Activated naive CD8-positive, alpha-beta T cell treated with anti-CD3 and anti-CD28 coated beads, Interleukin-2, amount 10 ng/mL, durations not matched to agents 7 days and 5 days (primary cell): ENCODE results near the gene DELE1. TPM values are rescaled to one million over a fixed set of nuclear protein-coding genes. Genes with fewer than 3 reads are reported as not detected.
"Not testable (repeated sequence)": the region's sequence is repeated elsewhere in the genome, so short reads cannot be mapped to it uniquely, and the experiment has no call there.

Experiments used
- ATAC-seq: fragments of 150-1000 bp; cut with Tn5 transposase; one replicate; pipeline ENCODE4 v1.10.0; 2021; ENCODE audit warnings: low read depth, moderate library complexity
- POLR2A ChIA-PET: fragments of 350-600 bp; sonication (Branson Sonifier 250); formaldehyde crosslinking; loops from one replicate; lab custom pipeline; 2021; ENCODE audit warnings: antibody characterized with exemption; lab: Charles Lee
- DNase-seq: peaks from one replicate; pipeline ENCODE4 v3.0.0; 2021
- H3K27ac Mint-ChIP-seq: one replicate; pipeline ENCODE4 v1.8.0; 2022; ENCODE audit warnings: mild to moderate bottlenecking, mixed read lengths
- H3K27me3 Mint-ChIP-seq: one replicate; pipeline ENCODE4 v1.8.0; 2022; ENCODE audit warnings: mild to moderate bottlenecking, moderate library complexity, mixed read lengths
- H3K36me3 Mint-ChIP-seq: one replicate; pipeline ENCODE4 v1.8.0; 2021; ENCODE audit warnings: mild to moderate bottlenecking, mixed read lengths
- H3K4me1 Mint-ChIP-seq: one replicate; pipeline ENCODE4 v1.8.0; 2021; ENCODE audit warnings: mixed read lengths
- H3K4me3 Mint-ChIP-seq: one replicate; pipeline ENCODE4 v1.8.0; 2022; ENCODE audit warnings: mild to moderate bottlenecking, moderate library complexity, mixed read lengths
- H3K9me3 Mint-ChIP-seq: one replicate; pipeline ENCODE4 v1.8.0; 2021; ENCODE audit warnings: mixed read lengths
- total RNA-seq, 2 experiments: library from RNA; stranded (reverse); gene quantifications; one replicate each; pipeline ENCODE4 v1.2.3, GENCODE V29; 2021

DELE1 gene
- total RNA-seq, 2 experiments from 2014 or later, result 71.2 to 73.1 TPM

- no peaks in the 10 kb centered on the region for H3K36me3 Mint-ChIP-seq
- no peak overlapping the region for H3K27ac Mint-ChIP-seq
- POLR2A ChIA-PET, result interaction anchor here (0.8 to 2.5 kb wide), 7 partner anchors 30 to 215 kb away, joined by 3 to 8 read pairs (median 3); partner anchors contain the start of genes PCDH12 and RNF14
- H3K27me3 Mint-ChIP-seq, result peaks cover 86% of the 10 kb centered on the region
- no peaks in the 10 kb centered on the region for H3K9me3 Mint-ChIP-seq
- H3K4me1 Mint-ChIP-seq, result peaks cover 24% of the 10 kb centered on the region
- DNase-seq (no peak), ATAC-seq (no peak)
- no peak overlapping the region for H3K4me3 Mint-ChIP-seq
Observed at GRCh38 chr5:141879941-141880738, 43.5 kb upstream of the DELE1 start.

DNA sequence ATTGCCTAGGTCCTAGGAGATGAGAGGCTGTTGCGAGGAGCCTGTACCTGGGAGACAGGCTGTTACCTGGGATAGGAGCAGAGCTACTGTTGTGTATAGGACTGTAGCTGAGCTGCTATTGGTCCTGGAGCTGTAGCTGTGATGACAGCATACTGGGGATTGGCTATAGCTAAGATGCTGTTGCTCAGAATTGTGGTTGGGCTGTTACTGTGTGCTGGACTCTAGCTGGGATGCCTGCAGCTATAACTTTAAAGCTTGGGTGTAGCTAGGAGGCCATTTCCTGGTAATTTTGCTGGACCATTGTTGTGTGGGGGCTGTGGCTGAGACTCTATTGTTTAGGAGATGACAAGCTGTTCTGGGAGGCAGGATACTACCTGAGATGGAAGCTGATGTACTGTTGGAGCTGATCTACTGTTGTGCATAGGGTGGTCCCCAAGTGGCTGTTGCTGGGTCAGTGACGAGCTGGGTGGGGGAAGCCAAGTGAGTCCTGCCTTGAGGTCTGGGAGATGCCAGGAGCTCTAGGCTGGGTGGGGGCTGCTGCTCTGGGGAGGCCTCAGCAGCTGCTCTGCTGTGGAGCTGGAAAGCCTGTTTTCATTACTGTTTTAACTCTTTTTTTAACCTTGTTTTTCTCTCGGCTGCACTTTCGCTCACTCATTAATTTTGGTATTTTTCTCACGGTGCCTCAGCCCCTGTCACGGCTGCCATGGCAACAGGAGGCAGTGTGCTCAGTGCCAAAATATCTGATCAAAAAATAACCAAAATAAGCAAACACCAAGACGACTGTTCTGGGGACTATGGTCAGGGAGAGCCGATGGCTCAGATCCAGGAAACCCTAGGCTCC, 42.5 kb upstream of the DELE1 start:
- DNase-seq, result no peak
- POLR2A ChIA-PET, result interaction anchor here (1.0 to 2.5 kb wide), 4 partner anchors 31 to 179 kb away, joined by 3 to 7 read pairs (median 3); partner anchors contain the start of genes PCDH12 and RNF14
- Mint-ChIP-seq H3K4me3 (no peak overlapping the region), H3K4me1 (peaks cover 19% of the 10 kb centered on the region), H3K27me3 (peaks cover 82% of the 10 kb centered on the region), H3K36me3 (no peaks in the 10 kb centered on the region), H3K27ac (no peak overlapping the region), H3K9me3 (no peaks in the 10 kb centered on the region)
- no peak for ATAC-seq

- peaks cover 19% of the 10 kb centered on the region for H3K4me1 Mint-ChIP-seq
Observed at GRCh38 chr5:141881886-141882285, 41.8 kb upstream of the DELE1 start.

DNA sequence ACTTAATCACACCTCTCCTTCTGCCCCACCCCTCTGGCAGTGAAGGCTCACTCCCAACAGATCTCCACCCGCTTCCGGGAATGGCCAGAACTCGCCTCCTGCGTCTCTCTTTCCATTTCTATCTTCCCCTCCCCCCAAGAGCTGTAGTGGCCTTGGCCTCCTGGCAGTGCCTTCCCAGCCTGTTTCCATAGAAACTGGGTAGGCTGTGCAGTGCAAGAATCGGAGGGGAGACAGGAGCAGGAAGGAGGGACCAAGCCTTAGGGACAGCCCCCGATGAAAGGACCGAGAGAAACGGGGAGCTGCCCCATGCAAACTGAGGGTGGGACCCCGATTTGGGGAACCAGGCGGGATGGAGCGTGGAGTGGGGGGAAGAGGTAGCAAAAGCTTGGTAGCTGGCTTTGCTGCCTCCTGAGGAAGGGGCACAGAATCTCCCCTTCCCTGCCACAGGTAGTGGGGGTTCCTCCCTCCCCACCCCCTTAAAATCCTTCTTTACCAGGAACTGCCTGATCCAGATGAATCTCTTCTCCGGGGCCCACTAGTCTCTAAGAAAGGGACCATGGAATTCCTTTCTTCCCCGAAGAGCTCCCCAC, 41.0 kb upstream of the DELE1 start:
- POLR2A ChIA-PET, result interaction anchor here (0.6 kb wide), 1 partner anchor 191 kb away, joined by 3 read pairs; no protein-coding TSS in a partner anchor
- no peak for ATAC-seq
- Mint-ChIP-seq H3K27ac (no peak overlapping the region), H3K4me1 (peaks cover 13% of the 10 kb centered on the region), H3K9me3 (no peaks in the 10 kb centered on the region), H3K4me3 (no peak overlapping the region), H3K36me3 (no peaks in the 10 kb centered on the region), H3K27me3 (peaks cover 70% of the 10 kb centered on the region)
- DNase-seq, result no peak

More at GRCh38 chr5:141881886-141882285, 41.8 kb upstream of the DELE1 start:
- H3K4me3 Mint-ChIP-seq, result no peak overlapping the region
- peaks cover 78% of the 10 kb centered on the region for H3K27me3 Mint-ChIP-seq
- no peak for DNase-seq
- H3K9me3 Mint-ChIP-seq, result no peaks in the 10 kb centered on the region
- no peak overlapping the region for H3K27ac Mint-ChIP-seq
- POLR2A ChIA-PET, result interaction anchor here (1.6 kb wide), 1 partner anchor 180 kb away, joined by 3 read pairs; no protein-coding TSS in a partner anchor
- H3K36me3 Mint-ChIP-seq, result no peaks in the 10 kb centered on the region
- no peak for ATAC-seq

DNA sequence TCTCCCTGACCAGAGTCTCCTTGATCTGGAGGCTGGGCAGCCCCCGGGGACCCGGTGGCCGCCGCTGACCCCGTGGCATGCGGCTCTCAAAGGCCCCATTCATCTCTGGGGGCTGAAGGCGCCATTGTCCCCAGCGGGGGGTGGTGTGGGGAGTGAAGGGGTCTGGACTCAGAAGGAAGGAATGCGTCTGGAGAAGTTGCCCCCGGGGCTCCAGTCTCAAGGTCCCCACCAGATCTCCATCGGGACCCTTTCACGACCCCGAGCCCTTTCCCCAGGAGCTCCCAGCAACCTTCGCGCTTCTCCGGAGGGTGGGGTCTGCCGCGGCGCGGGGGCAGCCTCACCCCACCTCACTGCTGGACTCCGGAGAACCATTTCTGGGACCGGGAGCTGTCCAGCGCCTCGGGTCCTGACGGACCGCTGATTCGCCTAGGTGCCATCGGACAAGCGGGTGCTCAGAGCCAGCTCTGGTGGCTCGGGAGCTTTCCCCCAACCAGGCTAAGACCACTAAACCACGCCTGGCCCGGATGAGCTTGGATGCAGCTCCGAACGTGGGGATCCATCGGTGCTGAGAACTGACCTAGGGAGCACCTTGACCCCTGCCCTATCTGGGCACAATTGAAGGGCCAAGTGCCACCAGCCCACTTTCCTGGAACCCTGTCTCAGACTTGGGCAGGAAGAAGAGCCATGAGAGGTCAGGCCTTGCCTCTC, 40.3 kb upstream of the DELE1 start:
- Mint-ChIP-seq H3K27ac (no peak overlapping the region), H3K4me1 (peaks cover 13% of the 10 kb centered on the region), H3K9me3 (no peaks in the 10 kb centered on the region), H3K4me3 (no peak overlapping the region), H3K36me3 (no peaks in the 10 kb centered on the region), H3K27me3 (peaks cover 66% of the 10 kb centered on the region)
- POLR2A ChIA-PET, result interaction anchor here (0.6 kb wide), 1 partner anchor 191 kb away, joined by 3 read pairs; no protein-coding TSS in a partner anchor
- no peak for ATAC-seq
- peak; percentile 63 for DNase-seq

DNA sequence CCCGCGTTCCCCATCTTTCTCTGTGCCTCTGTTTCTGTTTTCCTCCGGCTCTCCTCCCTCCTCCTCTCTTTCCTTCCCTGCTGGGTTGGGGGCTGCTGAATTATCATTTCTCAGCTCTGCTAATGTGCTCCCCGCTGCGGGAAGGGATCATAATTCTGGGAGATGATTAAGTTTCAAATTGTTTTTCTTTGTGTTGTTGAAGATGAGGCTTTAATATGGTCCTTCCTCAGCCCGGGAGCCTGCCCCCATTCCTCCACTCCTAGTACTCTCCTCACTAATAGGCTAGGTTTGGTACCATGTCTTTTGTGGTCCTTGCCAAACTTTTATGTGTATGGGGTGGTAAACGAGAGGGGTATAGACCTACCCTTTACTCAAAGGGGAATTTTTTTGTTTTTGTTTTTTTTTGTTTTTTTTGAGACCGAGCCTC, 39.8 kb upstream of the DELE1 start:
- Mint-ChIP-seq H3K36me3 (no peaks in the 10 kb centered on the region), H3K4me3 (no peak overlapping the region), H3K4me1 (peaks cover 10% of the 10 kb centered on the region), H3K9me3 (no peaks in the 10 kb centered on the region), H3K27me3 (peaks cover 63% of the 10 kb centered on the region), H3K27ac (no peak overlapping the region)
- POLR2A ChIA-PET, result no interaction called here
- ATAC-seq, result no peak
- DNase-seq, result no peak

DNA sequence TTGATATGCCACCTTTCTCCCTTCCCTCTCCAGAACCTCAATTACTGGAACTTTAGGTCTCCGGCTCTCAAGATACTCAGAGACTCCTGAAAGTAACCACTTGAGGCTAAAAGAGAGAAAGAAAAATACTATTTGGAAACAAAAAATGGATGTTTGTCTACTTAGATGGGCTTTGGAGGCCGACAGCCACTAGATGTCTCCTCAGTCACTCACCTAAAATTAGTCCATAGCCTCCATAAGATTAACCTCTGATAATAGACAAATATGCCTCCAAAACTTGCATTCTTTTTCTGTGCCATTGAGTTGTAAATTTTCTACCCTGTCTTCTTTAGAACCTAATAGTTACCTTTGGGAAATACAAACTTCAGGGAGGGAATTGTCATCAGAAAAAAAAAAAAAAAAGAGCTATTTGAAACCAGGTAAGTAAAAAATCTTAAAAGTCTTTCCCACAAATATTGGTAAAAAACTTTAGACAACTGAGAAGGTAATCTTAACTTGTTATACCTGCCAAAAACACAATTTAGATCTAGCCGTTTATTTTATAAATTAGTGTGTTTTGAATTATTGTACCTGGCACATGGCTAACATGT, 34.3 kb upstream of the DELE1 start:
- Mint-ChIP-seq H3K4me3 (no peak overlapping the region), H3K9me3 (no peaks in the 10 kb centered on the region), H3K4me1 (no peaks in the 10 kb centered on the region), H3K27ac (no peak overlapping the region), H3K27me3 (peaks cover 42% of the 10 kb centered on the region), H3K36me3 (no peaks in the 10 kb centered on the region)
- no peak for DNase-seq
- ATAC-seq, result no peak
- POLR2A ChIA-PET, result interaction anchor here (0.9 kb wide), 1 partner anchor 69 kb away, joined by 3 read pairs; the partner anchor contains the start of gene PCDH12

- not testable (repeated sequence) for H3K27ac Mint-ChIP-seq, H3K9me3 Mint-ChIP-seq, H3K36me3 Mint-ChIP-seq, H3K4me1 Mint-ChIP-seq, DNase-seq, H3K4me3 Mint-ChIP-seq, ATAC-seq
- POLR2A ChIA-PET, result interaction anchor here (0.9 to 1.2 kb wide), 2 partner anchors 68 to 70 kb away, joined by 3 to 4 read pairs; partner anchors contain the start of gene PCDH12
- H3K27me3 Mint-ChIP-seq, result peaks cover 38% of the 10 kb centered on the region
Observed at GRCh38 chr5:141890429-141890828, 33.2 kb upstream of the DELE1 start.

DNA sequence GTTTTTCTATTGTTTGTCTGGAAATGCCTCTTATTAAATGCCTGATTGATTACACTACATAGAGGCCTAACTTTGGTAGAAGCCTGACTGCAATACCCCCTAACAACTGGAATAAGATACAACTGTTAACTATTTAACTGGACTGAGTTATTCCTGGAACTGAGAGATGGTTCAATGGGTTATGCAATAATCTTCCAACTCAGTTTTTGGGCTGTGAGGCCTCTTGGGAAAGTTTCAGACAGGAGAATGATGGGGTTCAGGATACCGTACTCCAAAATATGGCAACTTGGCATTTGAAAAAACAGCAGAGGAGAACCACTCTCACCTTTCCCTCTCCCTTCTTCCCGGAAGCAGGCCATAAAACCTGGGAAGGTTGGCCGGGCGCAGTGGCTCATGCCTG, 26.2 kb upstream of the DELE1 start:
- no peak overlapping the region for H3K27ac Mint-ChIP-seq
- no peaks in the 10 kb centered on the region for H3K4me1 Mint-ChIP-seq
- H3K4me3 Mint-ChIP-seq, result no peak overlapping the region
- no peaks in the 10 kb centered on the region for H3K9me3 Mint-ChIP-seq
- no peak for DNase-seq
- H3K36me3 Mint-ChIP-seq, result no peaks in the 10 kb centered on the region
- peaks cover 17% of the 10 kb centered on the region for H3K27me3 Mint-ChIP-seq
- no peak for ATAC-seq
- POLR2A ChIA-PET, result no interaction called here

DNA sequence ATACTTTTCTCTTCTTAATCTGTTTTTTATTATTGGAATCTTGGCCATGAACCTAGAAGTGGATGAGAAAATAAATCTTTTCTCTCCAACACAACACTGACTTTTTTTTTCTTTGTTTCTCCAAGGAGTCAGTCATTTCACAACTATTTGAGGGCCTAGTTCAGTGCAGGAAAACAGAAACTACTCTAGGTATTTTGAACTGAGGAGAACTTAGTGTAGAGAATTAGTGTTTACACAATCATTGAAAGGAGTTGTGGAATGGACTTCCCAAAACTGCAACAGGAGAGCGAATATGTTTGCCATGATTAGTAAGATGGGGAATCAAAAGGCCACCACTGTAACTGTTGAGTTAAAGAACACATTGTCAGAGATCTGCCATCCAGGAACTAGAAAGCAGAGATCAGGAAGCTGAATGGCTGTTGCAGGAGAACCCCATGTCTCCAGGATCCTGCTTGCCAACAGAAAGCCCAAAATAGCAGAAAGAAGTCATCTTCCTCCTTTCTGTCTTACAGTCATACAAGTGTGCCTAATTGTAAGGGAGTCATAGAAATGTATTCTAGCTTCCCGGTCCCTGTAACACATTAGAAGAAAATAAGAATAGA, 25.1 kb upstream of the DELE1 start:
- Mint-ChIP-seq H3K36me3 (no peaks in the 10 kb centered on the region), H3K9me3 (no peaks in the 10 kb centered on the region), H3K27ac (no peak overlapping the region), H3K4me1 (no peaks in the 10 kb centered on the region), H3K4me3 (no peak overlapping the region), H3K27me3 (peaks cover 16% of the 10 kb centered on the region)
- POLR2A ChIA-PET, result no interaction called here
- DNase-seq, result no peak
- ATAC-seq, result no peak

GRCh38 chr5:141902015-141902814, 21.5 kb upstream of the DELE1 start:
- no peak overlapping the region for H3K4me3 Mint-ChIP-seq
- H3K27me3 Mint-ChIP-seq, result peaks cover 15% of the 10 kb centered on the region
- no peaks in the 10 kb centered on the region for H3K9me3 Mint-ChIP-seq
- ATAC-seq (no peak), DNase-seq (no peak)
- POLR2A ChIA-PET, result no interaction called here
- no peaks in the 10 kb centered on the region for H3K36me3 Mint-ChIP-seq
- no peak overlapping the region for H3K27ac Mint-ChIP-seq
- no peaks in the 10 kb centered on the region for H3K4me1 Mint-ChIP-seq
